ENCODE measurements around the gene ATP6AP1. TPM values are rescaled to one million over a fixed set of nuclear protein-coding genes. Genes with fewer than 3 reads are reported as not detected.

Gene ATP6AP1
- total and polyA plus RNA-seq, 10 of the 15 experiments (the other 5 are each of a cell fraction or from before 2014, with no cell fraction given) = 4.5 to 56.4 (median 32.0) TPM

GRCh38 chrX:154470434-154470833, 42.0 kb downstream of the ATP6AP1 start:
- Histone ChIP-seq H3K9me3 (replicated peaks; ENCODE audit: control insufficient read depth, insufficient read depth, low read length) (no peaks in the 10 kb centered on the region; the same call in 2 of the 3 replicates), H3K79me2 (ENCODE audit: control insufficient read depth, insufficient read depth, low read length) (no peaks in the 10 kb centered on the region), H4K20me1 (ENCODE audit: control insufficient read depth, insufficient read depth) (no peaks in the 10 kb centered on the region), H3K36me3 (ENCODE audit: control insufficient read depth in 2 of 2, insufficient read depth in 2 of 2, low read length in 1 of 2) (peaks cover 0 to 2% of the 10 kb centered on the region in 2 experiments; a peak in 3 of 4 replicates), H3K27me3 (replicated peaks in 1 of 2; ENCODE audit: control insufficient read depth in 2 of 2, insufficient read depth in 2 of 2, low read length in 1 of 2) (no peaks in the 10 kb centered on the region), H3K4me3 (no peak overlapping the region), H3K4me1 (ENCODE audit: control insufficient read depth, insufficient read depth, low read length) (no peaks in the 10 kb centered on the region), H3K27ac (ENCODE audit: control insufficient read depth, insufficient read depth) (no peak overlapping the region), H3K4me2 (ENCODE audit: control insufficient read depth, insufficient read depth) (no peak overlapping the region), H3K9ac (ENCODE audit: control insufficient read depth, insufficient read depth, low read length) (no peak overlapping the region), H2AFZ (ENCODE audit: control insufficient read depth, low read depth, low read length) (no peak overlapping the region)
- RAD21 ChIA-PET (ENCODE audit: unreplicated experiment) = no interaction called here
- DNase-seq (ENCODE audit: low read depth, low spot score) (no peak), ATAC-seq (no peak), FAIRE-seq (no peak)
- in situ Hi-C loops (cut with MboI) = no loop called here
- no peak for TF ChIP-seq E2F8 (IDR thresholded peaks at IDR 0.05; ENCODE audit: low read depth, partially characterized antibody)
- no peak for TF ChIP-seq DPF2 (IDR thresholded peaks at IDR 0.05)
- TF ChIP-seq GABPA (IDR thresholded peaks at IDR 0.05; ENCODE audit: low read depth) = no peak
- TF ChIP-seq SREBF2 (IDR thresholded peaks at IDR 0.05; ENCODE audit: low read length) = no peak
- TF ChIP-seq SMAD1 (IDR thresholded peaks at IDR 0.05; ENCODE audit: low read depth, partially characterized antibody) = no peak
- no peak for TF ChIP-seq E2F4 (IDR thresholded peaks at IDR 0.05; ENCODE audit: low read depth, low read length)
- TF ChIP-seq SPI1 (IDR thresholded peaks at IDR 0.05; ENCODE audit: borderline replicate concordance, insufficient read depth, low read depth, low read length) = no peak
- no peak for TF ChIP-seq CHD2 (IDR thresholded peaks at IDR 0.05; ENCODE audit: borderline replicate concordance, low read depth, low read length)
- TF ChIP-seq SMARCA5 (IDR thresholded peaks at IDR 0.05) = no peak
- TF ChIP-seq YY1 (IDR thresholded peaks at IDR 0.05; ENCODE audit: low read depth, low read length) = no peak
- TF ChIP-seq REST (IDR thresholded peaks at IDR 0.05; ENCODE audit: low read depth, low read length) = no peak
- intact Hi-C loops (cut with micrococcal nuclease; ENCODE audit: unreplicated experiment) = no loop called here
- WGBS (ENCODE audit: insufficient coverage, insufficient replicate concordance, low lambda C conversion rate, missing lambda C conversion rate) = 78% methylated on average over 14 of the region's 14 CpGs
- POLR2A ChIA-PET = interaction anchor here (0.5 kb wide), 1 partner anchor 18 kb away, joined by 4 read pairs; no protein-coding TSS in a partner anchor
- CTCF ChIA-PET = no interaction called here
- no TSS peak for BruUV-seq (replicated peaks)
- SMC1A ChIA-PET (ENCODE audit: uncharacterized antibody, unreplicated experiment) = no interaction called here

Measured in GM12878 (cell line).